Fibroblast of lung (primary cell): ENCODE results near the gene STAM2. TPM values are rescaled to one million over a fixed set of nuclear protein-coding genes. Genes with fewer than 3 reads are reported as not detected.
A peak's percentile ranks its signal among the peaks of the same experiment; 100 is the strongest.
"Not testable (repeated sequence)": the region's sequence is repeated elsewhere in the genome, so short reads cannot be mapped to it uniquely, and the experiment has no call there.

Experiments
- DNase-seq, 2 donors: peaks; one replicate each; pipeline versions ENCODE4 v3.0.0 to v3.0.0-alpha.2; 2010; ENCODE audit warnings: low read depth in 2 of 2
- H2AFZ ChIP-seq: 2 replicates; pipeline ENCODE4 v1.5.1; 2012; ENCODE audit warnings: low read length, control low read depth, inconsistent platforms
- H3K27ac ChIP-seq: 2 replicates; pipeline ENCODE4 v1.5.1; 2011; ENCODE audit warnings: low read length, control low read depth; ENCODE audit not compliant: insufficient read depth
- H3K27me3 ChIP-seq: 2 replicates; pipeline ENCODE4 v1.5.1; 2011; ENCODE audit warnings: mild to moderate bottlenecking, low read length; ENCODE audit not compliant: control insufficient read depth, insufficient read depth
- H3K36me3 ChIP-seq: 2 replicates; pipeline ENCODE4 v1.5.1; 2011; ENCODE audit warnings: low read length; ENCODE audit not compliant: control insufficient read depth, insufficient read depth
- H3K4me1 ChIP-seq: 2 replicates; pipeline ENCODE4 v1.5.1; 2011; ENCODE audit warnings: low read length; ENCODE audit not compliant: control insufficient read depth, insufficient read depth; ENCODE audit errors: extremely low read depth
- H3K4me2 ChIP-seq: 2 replicates; pipeline ENCODE4 v1.5.1; 2011; ENCODE audit warnings: low read length, control low read depth; ENCODE audit not compliant: insufficient read depth; ENCODE audit errors: extremely low read depth
- H3K4me3 ChIP-seq, 4 experiments: fragments of 200-600 bp in 1 of 4; sonication (generic) in 1 of 4; replicated peaks in 1 of 4; 2 replicates each; pipeline ENCODE4 v1.5.1; 2011 to 2016; ENCODE audit warnings: low read length in 4 of 4, low read depth in 3 of 4, mild to moderate bottlenecking in 3 of 4, control low read depth in 2 of 4, inconsistent platforms in 1 of 4, mixed read lengths in 1 of 4; ENCODE audit not compliant: insufficient read depth in 1 of 4; ENCODE audit errors: control extremely low read depth in 1 of 4
- H3K79me2 ChIP-seq: 2 replicates; pipeline ENCODE4 v1.5.1; 2012; ENCODE audit warnings: mild to moderate bottlenecking, low read length, inconsistent platforms; ENCODE audit not compliant: control insufficient read depth, insufficient read depth
- H3K9ac ChIP-seq: 2 replicates; pipeline ENCODE4 v1.5.1; 2011; ENCODE audit warnings: mild to moderate bottlenecking, low read length, control low read depth; ENCODE audit not compliant: insufficient read depth
- H3K9me3 ChIP-seq: 2 replicates; pipeline ENCODE4 v1.5.1; 2012; ENCODE audit warnings: low read depth, low read length; ENCODE audit not compliant: control insufficient read depth, insufficient read depth
- H4K20me1 ChIP-seq: 2 replicates; pipeline ENCODE4 v1.5.1; 2011; ENCODE audit warnings: low read length; ENCODE audit not compliant: control insufficient read depth, insufficient read depth; ENCODE audit errors: extremely low read depth
- EZH2 ChIP-seq: IDR thresholded peaks from 2 replicates; pipeline ENCODE4 v1.5.1; 2012; ENCODE audit warnings: low read length, control low read depth, mild to moderate bottlenecking; ENCODE audit errors: missing control alignments
- polyA plus RNA-seq, 2 donors: library from polyadenylated mRNA; depleted of rRNA in 1 of 2; stranded (reverse) in 1 of 2; unstranded in 1 of 2; fragments of >200 nt; gene quantifications; 2 replicates each; pipeline ENCODE4 v1.2.1, GENCODE V29; 2011 to 2012; ENCODE audit warnings: missing spikeins in 1 of 2
- total RNA-seq: library from RNA; depleted of rRNA; stranded (reverse); fragments of >200 nt; gene quantifications from 2 replicates; pipeline ENCODE4 v1.2.1, GENCODE V29; 2014
- TF ChIP-seq, protein P1 (sequence below), 2 donors: IDR thresholded peaks in 1 of 2; conservative IDR thresholded peaks in 1 of 2; 1 replicate in 1 of 2; 2 replicates in 1 of 2; pipeline ENCODE4 v1.5.1; 2011 to 2012; ENCODE audit warnings: low read length in 2 of 2, control low read depth in 1 of 2, inconsistent platforms in 1 of 2, low read depth in 1 of 2, mild to moderate bottlenecking in 1 of 2

STAM2 gene
- total and polyA plus RNA-seq, 2 donors (not counting 1 experiment from before 2014, with no cell fraction given), result 43.3 to 44.2 TPM

DNA sequence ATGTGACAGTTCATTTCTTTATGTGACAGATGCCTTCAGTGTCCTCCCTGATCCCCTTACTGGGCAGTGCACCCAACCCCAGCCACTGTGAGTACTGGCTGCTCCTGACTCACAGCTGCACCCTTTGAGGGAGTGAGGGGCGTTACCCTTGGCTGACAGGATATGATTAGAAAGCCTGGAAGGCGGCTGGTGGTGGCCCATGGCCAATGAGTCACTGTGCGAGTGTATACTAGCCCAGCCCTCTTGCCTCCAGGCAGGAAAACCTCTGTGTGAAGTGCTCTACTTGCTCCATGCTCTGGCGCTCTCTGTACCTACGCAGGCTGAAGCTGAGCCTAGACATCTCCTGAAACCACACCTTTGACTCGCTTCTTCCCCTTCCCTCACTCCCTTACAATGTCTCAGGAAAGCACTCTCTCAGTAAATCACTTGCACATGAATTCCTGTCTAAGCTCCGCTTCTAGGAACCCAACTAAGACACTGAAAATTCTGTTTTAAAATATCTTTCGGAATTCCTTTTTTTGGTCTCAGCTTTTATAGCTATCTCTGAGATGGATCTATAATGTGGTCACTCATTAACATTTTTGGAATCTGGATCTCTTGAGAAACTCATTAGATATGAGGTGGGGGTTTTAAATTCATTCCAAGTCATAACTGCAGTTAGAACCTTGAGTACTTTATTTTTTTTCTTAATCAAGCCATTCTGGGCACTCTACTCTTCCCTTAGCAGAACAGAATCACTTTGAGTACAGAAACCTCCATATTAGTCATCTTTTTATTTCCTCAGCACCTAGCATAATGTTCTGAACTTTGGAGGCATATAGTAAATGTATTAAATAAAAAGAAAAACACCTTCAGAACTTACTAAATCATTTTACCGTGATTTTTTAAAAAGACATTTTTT lies 25.3 kb upstream of the STAM2 start:
- Histone ChIP-seq H4K20me1 (no peaks in the 10 kb centered on the region), H3K4me3 (peak overlapping the region in 2 of 4 experiments; percentile 12 to 25), H2AFZ (peak overlapping the region; percentile 94), H3K9me3 (no peaks in the 10 kb centered on the region), H3K27me3 (no peaks in the 10 kb centered on the region), H3K27ac (peak overlapping the region; percentile 71), H3K4me2 (peak overlapping the region; percentile 80), H3K4me1 (peaks cover 3% of the 10 kb centered on the region), H3K36me3 (no peaks in the 10 kb centered on the region), H3K79me2 (no peaks in the 10 kb centered on the region), H3K9ac (no peak overlapping the region)
- DNase-seq, result peak; percentile 96 to 98
- no peak for TF ChIP-seq EZH2
- TF ChIP-seq, protein P1, sequence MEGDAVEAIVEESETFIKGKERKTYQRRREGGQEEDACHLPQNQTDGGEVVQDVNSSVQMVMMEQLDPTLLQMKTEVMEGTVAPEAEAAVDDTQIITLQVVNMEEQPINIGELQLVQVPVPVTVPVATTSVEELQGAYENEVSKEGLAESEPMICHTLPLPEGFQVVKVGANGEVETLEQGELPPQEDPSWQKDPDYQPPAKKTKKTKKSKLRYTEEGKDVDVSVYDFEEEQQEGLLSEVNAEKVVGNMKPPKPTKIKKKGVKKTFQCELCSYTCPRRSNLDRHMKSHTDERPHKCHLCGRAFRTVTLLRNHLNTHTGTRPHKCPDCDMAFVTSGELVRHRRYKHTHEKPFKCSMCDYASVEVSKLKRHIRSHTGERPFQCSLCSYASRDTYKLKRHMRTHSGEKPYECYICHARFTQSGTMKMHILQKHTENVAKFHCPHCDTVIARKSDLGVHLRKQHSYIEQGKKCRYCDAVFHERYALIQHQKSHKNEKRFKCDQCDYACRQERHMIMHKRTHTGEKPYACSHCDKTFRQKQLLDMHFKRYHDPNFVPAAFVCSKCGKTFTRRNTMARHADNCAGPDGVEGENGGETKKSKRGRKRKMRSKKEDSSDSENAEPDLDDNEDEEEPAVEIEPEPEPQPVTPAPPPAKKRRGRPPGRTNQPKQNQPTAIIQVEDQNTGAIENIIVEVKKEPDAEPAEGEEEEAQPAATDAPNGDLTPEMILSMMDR (conservative IDR thresholded peaks at IDR 0.05 in 1 of 2, IDR thresholded peaks at IDR 0.05 in 1 of 2; ENCODE audit: low read depth in 1 of 2, low read length in 2 of 2), result no peak

DNA sequence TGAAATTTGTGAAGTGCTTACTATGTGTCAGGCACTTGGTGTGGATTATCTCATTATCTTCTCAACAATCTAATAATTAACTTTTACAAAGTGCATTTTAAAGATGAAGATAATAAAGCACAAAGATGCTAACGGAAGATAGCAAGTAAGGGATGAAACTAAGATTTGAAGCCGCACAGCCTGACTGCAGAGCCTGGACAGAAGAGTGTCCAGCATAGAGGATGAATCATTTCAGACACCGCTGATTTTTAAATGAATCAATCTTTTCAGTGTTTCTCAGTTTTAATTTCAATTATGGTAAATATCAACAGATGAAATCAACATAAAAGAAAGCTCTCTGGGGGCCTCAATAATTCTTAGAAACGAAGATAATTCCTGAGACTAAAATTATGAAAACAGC lies 24.5 kb upstream of the STAM2 start:
- no peaks in the 10 kb centered on the region for H3K36me3 ChIP-seq
- peak overlapping the region; percentile 80 for H3K4me2 ChIP-seq
- H3K4me3 ChIP-seq, result no peak overlapping the region
- H3K4me1 ChIP-seq, result peaks cover 3% of the 10 kb centered on the region
- TF ChIP-seq, protein P1 (conservative IDR thresholded peaks at IDR 0.05 in 1 of 2, IDR thresholded peaks at IDR 0.05 in 1 of 2; ENCODE audit: low read depth in 1 of 2, low read length in 2 of 2), result no peak
- no peak for TF ChIP-seq EZH2
- H3K9me3 ChIP-seq, result no peaks in the 10 kb centered on the region
- DNase-seq, result peak; percentile 3 to 26
- no peaks in the 10 kb centered on the region for H3K27me3 ChIP-seq
- no peak overlapping the region for H2AFZ ChIP-seq
- no peaks in the 10 kb centered on the region for H4K20me1 ChIP-seq
- H3K27ac ChIP-seq, result peak overlapping the region; percentile 71
- H3K9ac ChIP-seq, result no peak overlapping the region
- no peaks in the 10 kb centered on the region for H3K79me2 ChIP-seq

DNA sequence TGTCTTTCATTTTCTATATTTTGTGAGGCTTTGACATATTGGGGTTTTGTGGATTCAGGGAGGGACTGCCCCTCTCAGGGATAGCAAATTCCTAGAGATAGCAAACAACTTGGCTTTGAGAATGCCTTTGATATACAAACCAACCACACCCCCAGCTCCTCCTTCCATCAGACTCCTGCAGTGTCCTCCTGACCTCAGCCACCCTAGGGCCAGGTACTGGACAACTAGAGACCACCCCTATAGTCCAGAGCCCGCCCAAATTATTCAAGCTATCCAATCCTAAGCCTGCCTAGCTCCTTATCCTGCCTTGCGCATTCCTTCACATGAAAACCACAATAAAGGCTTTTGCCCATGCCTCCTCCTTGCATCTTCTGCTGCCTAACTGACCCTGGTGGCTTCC lies 22.9 kb upstream of the STAM2 start:
- Histone ChIP-seq H3K79me2 (no peaks in the 10 kb centered on the region), H3K27ac (no peak overlapping the region), H3K9ac (no peak overlapping the region), H2AFZ (no peak overlapping the region), H3K4me1 (peaks cover 3% of the 10 kb centered on the region), H3K27me3 (no peaks in the 10 kb centered on the region), H3K4me2 (no peak overlapping the region), H4K20me1 (no peaks in the 10 kb centered on the region), H3K4me3 (no peak overlapping the region), H3K36me3 (no peaks in the 10 kb centered on the region), H3K9me3 (no peaks in the 10 kb centered on the region)
- no peak for DNase-seq
- no peak for TF ChIP-seq EZH2
- TF ChIP-seq, protein P1 (conservative IDR thresholded peaks at IDR 0.05 in 1 of 2, IDR thresholded peaks at IDR 0.05 in 1 of 2; ENCODE audit: low read depth in 1 of 2, low read length in 2 of 2), result no peak

DNA sequence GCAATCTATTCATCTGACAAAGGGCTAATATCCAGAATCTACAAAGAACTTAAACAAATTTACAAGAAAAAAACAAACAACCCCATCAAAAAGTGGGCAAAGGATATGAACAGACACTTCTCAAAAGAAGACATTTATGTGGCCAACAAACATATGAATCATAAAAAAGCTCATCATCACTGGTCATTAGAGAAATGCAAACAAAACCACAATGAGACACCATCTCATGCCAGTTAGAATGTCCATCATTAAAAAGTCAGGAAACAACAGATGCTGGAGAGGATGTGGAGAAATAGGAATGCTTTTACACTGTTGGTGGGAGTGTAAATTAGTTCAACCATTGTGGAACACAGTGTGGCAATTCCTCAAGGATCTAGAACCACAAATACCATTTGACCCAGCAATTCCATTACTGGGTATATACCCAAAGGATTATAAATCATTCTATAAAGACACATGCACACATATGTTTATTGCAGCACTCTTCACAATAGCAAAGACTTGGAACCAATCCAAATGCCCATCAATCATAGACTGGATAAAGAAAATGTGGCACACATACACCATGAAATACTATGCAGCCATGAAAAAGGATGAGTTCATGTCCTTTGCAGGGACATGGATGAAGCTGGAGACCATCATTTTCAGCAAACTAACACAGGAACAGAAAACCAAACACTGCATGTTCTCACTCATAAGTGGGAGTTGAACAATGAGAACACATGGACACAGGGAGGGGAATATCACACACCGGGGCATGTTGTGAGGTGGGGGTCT lies 22.1 kb upstream of the STAM2 start:
- DNase-seq, result not testable (repeated sequence)

More for the DNA sequence above, 22.1 kb upstream of the STAM2 start:
- not testable (repeated sequence) for H3K9me3 ChIP-seq, H3K4me3 ChIP-seq, H4K20me1 ChIP-seq, H3K36me3 ChIP-seq, H3K79me2 ChIP-seq, H3K27ac ChIP-seq, H3K4me2 ChIP-seq, H3K9ac ChIP-seq, H3K27me3 ChIP-seq, H3K4me1 ChIP-seq, H2AFZ ChIP-seq
